ENCODE measurements around the gene PDIA4.
"Not testable (repeated sequence)": the region's sequence is repeated elsewhere in the genome, so short reads cannot be mapped to it uniquely, and the experiment has no call there.

The PDIA4 gene

DNA sequence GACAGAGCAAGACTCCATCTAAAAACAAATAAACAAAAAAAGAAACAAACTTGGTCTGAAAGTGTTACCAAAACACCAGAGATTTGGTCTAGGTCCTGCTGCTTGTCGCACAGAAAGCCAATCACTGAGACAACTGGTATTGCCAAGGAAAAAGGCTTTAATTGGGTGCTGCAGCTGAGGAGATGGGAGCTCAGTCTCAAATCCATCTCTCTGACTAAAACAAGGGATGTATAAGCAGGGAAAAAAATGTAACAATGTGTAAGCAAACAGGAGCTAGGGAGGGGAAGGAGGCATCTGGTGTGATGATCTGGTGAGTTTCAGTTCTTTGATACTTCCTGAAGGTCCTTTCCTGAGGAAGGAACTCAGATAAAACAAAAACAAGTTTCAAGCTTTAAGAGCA lies 8.4 kb upstream of the PDIA4 start:
- no peak for DNase-seq (ENCODE audit: low spot score)

GRCh38 chr7:149031353-149031910 lies 3.1 kb upstream of the PDIA4 start:
- DNase-seq (ENCODE audit: low spot score), result no peak

DNA sequence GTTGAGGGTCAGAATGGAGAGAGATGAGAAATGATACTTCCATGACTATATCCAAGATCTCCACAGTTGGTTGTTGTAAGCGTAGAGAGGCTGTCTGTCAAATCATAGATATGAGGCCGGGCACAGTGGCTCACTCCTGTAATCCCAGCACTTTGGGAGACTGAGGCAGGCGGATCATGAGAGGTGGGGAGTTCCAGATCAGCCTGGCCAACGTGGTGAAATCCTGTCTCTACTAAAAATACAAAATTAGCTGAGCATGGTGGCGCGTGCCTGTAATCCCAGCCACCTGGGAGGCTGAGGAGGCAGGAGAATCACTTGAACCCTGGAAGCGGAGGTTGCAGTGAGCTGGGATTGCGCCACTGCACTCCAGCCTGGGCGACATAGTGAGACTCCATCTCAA lies 2.1 kb upstream of the PDIA4 start:
- not testable (repeated sequence) for DNase-seq (ENCODE audit: low spot score)

DNA sequence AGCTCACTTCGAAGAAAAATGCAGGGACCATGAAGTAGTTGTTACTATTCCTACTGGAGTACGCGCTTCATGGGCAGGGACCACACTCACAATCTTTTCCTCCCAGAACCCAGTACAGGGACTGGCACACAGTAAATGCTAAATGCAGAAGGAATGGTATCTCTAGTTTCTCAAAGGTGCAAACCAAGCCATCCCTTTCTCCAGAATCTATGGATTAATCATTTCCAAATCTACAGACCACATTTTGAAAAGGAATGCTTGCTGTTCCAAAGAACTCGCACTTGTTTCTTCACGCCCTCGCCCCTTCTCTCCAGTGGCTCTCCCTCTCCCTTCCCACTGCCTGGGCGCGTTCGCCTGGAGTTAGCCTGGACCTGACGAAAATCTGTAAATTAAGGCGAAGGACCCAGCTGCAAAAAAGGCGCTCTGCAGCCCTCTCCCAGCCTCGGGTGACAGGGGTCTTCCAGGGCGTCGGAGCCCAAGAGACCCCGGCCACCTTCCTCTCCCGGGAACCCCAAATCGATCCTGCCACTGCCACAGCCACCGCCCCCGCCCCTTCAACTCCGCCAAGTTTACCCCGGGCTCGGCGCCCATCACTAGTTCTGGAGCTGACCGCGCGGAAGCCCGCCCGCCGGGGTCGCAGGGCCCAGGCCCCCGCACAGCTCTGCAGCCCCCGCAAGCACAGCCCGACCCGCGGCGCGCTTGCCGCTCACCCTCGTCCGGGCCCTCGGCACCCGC lies 527 bp downstream of the PDIA4 start:
- DNase-seq (ENCODE audit: low spot score), result peak; percentile 37

GRCh38 chr7:149027055-149027454 lies 1.2 kb downstream of the PDIA4 start:
- no peak for DNase-seq (ENCODE audit: low spot score)

DNA sequence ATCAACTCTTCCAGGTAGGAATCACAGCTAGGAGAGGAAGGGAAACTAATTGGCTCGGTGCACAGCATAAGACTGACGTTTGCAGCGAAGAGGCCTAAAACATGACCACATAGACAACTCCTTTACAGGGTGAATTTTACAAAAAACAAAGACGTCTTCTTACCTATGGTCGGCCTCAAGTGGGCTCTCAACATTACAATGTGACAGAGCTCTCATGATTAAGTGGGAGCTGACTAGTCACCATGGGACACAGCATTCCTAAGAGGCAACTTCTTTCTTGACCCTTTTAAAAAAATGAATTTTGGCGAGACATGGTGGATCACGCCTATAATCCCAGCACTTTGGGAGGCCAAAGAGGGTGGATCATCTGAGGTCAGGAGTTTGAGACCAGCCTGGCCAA lies 4.6 kb downstream of the PDIA4 start:
- no peak for DNase-seq (ENCODE audit: low spot score)

GRCh38 chr7:149022756-149023360 lies 5.4 kb downstream of the PDIA4 start:
- DNase-seq (ENCODE audit: low spot score), result no peak

GRCh38 chr7:149021725-149022062 lies 6.6 kb downstream of the PDIA4 start:
- DNase-seq (ENCODE audit: low spot score), result no peak

GRCh38 chr7:149020483-149020882 lies 7.8 kb downstream of the PDIA4 start:
- DNase-seq (ENCODE audit: low spot score), result no peak

DNA sequence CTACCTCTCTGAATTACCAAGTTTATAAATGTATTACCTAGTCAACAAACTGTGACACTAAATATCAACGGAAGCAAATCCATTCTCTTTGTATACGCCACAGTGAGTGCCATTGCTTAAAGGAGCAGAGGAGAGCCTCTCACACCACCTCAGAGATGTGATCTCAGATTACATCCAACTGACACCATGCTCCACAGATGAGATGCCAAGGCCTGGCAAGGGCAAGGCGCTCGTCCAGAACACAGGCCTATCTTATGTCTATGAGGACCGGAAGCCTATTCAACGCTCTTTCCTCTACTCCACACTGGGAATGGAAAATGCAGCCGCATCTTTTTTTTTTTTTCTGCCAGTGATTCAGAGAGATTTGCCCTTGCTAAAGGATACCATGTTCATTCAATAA lies 11.4 kb downstream of the PDIA4 start:
- no peak for DNase-seq (ENCODE audit: low spot score)

DNA sequence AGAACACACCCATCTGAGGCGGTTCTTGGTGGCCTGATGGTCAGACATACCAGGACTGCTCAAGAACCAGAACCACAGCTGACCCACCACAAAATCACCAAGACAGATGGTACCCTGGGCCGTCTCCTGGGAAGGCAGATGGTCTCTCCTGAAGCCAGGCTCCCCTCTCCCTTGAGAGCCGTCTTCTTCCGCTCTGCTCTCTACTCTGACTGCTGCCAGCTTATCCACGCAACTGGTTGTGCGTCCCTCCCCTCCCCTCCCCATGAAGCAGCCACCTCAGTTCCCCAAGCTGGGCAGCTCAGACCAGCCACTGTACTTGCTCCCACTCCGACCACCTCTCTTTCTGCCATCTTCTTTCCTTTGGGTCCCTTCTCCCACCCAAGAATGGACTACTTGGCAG lies 14.0 kb downstream of the PDIA4 start:
- no peak for DNase-seq (ENCODE audit: low spot score)

DNA sequence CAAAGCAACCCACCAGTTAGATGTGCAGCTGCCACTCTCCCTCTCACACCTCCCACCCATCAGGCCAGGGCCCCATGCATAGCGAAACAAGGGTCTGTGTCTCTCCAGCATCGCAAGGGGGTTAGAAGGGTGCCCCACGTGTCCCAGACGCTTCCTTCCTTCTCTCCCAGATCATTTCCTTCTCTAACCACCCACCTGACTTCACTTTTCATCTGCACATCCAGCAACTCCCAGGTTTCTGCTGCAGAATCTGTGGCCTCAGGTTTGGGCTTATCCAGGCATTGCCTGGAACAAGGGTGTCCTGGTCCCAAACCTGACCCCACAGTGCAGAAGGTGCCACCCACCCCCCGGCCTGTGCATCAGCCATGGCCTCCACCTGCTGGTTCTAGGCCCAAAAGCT lies 14.4 kb downstream of the PDIA4 start:
- no peak for DNase-seq (ENCODE audit: low spot score)

DNA sequence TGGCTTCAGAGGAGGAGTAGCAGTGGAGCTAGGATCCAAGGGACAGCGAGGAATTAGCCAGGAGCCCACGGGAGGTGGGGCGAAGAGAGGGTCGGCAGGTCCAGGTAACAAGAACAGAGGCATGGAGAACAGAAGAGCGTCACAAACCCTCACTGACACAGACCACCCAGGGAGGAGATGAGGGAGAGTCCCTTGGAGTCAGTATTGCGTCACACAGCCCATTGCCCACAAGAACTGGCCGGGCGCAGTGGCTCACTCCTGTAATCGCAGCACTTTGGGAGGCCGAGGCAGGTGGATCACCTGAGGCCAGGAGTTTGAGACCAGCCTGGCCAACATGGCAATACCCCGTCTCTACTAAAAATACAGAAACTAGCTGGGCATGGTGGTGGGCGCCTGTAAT lies 15.6 kb downstream of the PDIA4 start:
- not testable (repeated sequence) for DNase-seq (ENCODE audit: low spot score)

GRCh38 chr7:149011491-149011890 lies 16.8 kb downstream of the PDIA4 start:
- DNase-seq (ENCODE audit: low spot score), result no peak

GRCh38 chr7:149010451-149010850 lies 17.9 kb downstream of the PDIA4 start:
- DNase-seq (ENCODE audit: low spot score), result no peak

- no peak for DNase-seq (ENCODE audit: low spot score)
Measured at GRCh38 chr7:149009527-149009926, 18.8 kb downstream of the PDIA4 start.

DNA sequence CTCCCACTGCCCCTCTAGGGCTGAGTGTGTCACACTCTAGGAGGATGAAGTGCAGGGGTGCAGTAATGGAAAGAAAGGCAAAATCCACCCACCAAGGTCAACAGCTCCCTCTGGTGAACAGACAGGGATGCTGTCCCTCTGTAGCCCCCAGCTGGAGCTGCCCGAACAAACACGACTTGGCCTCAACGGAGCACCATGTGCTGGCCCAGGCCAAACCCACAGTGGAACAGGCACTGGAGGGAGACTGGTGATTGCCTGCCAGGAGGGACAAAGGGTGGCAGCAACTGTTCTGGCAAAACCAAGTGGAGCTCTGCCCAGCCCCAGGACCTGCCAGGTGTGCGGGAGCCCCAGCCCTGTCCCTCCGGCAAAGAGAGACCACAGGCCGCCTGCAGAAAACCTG lies 20.7 kb downstream of the PDIA4 start:
- no peak for DNase-seq (ENCODE audit: low spot score)

- no peak for DNase-seq (ENCODE audit: low spot score)
Measured at GRCh38 chr7:149007146-149007545, 21.2 kb downstream of the PDIA4 start.

- no peak for DNase-seq (ENCODE audit: low spot score)
Measured at GRCh38 chr7:149006345-149006725, 22.0 kb downstream of the PDIA4 start.

DNA sequence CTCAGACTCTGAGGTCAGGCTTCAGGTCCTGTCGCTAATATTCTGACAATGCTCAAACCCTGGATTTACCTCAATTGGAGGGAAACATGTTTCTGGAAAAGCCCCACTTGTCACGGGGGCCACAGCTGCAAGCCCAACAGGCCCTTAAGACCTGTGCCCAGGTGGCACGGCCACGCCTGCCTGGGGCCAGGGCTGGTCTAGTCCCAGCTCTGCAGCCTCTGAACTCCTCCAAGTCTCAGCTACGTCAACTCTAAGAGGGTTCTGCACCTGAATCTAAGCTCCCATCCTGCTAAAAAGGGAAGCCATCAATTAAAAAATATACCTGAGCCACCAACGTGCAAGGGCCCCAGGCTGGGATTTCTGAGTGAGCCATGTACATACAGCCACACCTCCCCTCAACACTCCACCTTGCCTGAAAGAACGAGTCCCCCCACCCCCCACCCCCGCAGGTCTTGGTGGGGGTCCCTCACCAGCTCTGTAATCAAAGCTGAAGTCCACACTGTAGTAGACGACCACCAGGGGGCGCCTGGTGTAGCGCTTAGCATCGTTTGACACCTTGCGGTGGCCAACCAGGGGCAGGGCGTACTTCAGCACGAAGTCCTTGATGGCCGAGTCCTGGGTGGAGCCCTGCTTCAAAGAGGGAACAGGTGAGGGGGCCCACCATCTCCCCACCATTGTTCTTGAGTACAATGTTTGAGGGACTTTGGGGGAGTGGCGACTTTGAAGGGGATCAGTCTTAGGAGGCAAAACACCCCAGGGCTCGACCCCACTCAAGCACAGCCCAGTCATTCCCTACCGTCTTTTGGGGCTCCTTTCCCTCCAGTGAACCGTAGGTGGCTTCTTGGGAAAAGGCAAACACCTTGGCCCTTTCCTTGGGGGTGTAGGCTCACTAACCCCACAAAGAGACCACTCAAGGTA lies 22.6 kb downstream of the PDIA4 start:
- peak; percentile 61 for DNase-seq (ENCODE audit: low spot score)

DNA sequence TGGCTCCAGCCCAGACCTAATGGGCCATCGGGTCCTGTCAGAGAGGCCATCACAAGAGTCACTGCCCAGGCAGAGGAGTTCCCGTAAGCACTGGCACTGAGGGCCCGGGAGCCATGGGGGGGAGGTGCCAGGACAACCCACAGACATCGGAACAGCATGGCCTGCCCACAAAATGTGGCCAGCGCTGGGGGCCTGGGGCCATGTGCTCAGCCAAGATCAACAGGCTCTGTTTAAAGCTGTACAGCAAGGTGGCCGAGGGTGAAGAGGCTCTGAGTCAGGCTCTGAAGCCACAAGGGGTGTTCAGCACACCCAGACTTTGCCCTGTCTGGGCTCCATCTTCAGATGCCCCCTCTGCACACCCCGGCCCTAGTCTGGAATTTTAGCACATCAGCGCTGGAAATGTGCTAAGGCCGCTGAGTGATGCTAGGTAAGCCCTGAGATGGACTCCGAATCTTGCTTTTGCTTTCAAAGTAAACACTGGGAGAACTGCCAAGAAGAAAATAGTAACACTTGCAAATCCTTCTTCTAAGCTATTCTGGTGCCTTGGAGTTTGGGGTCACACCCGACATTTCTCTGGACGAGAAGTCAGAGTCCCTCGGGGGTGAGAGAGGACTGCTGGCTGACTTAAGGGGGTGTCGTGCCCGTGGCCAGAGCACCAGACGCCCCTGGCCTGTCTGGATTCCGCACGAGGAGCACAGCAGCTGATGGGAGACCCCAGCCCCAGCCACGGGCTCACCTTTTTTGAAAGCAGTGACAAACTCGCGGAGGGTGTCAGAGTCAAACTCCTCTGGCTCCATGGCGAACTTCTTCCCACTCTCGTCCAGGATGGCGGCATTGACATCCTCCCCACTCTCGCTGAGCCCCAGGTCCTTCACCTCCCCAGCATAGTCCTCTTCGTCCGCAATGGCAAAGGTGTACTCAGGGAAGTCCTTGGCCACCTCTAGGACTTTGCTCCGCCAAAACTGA lies 23.6 kb downstream of the PDIA4 start:
- no peak for DNase-seq (ENCODE audit: low spot score)
